Activated CD8-positive, alpha-beta T cell treated with anti-CD3 and anti-CD28 coated beads for 36 hours (primary cell): Measurements from ENCODE around the gene UBQLN4. TPM values are rescaled to one million over a fixed set of nuclear protein-coding genes. Genes with fewer than 3 reads are reported as not detected.

Experiments
- ATAC-seq: fragments of 200-7000 bp; cut with Tn5 transposase; one replicate; pipeline ENCODE4 v1.10.0; 2021; ENCODE audit warnings: mild to moderate bottlenecking, moderate library complexity
- CTCF ChIA-PET: fragments of 350-600 bp; sonication (Branson Sonifier 250); formaldehyde crosslinking; loops from one replicate; lab custom pipeline; 2021; ENCODE audit warnings: antibody characterized with exemption; lab: Charles Lee
- POLR2A ChIA-PET: fragments of 350-600 bp; sonication (Branson Sonifier 250); formaldehyde crosslinking; loops from one replicate; lab custom pipeline; 2021; ENCODE audit warnings: antibody characterized with exemption; lab: Charles Lee
- DNase-seq: peaks from one replicate; pipeline ENCODE4 v3.0.0-alpha.2; 2020
- H3K27ac Mint-ChIP-seq: one replicate; pipeline ENCODE4 v1.8.0; 2021; ENCODE audit warnings: mild to moderate bottlenecking, mixed read lengths
- H3K27me3 Mint-ChIP-seq: one replicate; pipeline ENCODE4 v1.8.0; 2021; ENCODE audit warnings: mixed read lengths
- H3K36me3 Mint-ChIP-seq: one replicate; pipeline ENCODE4 v1.8.0; 2021; ENCODE audit warnings: low read depth, mixed read lengths
- H3K4me1 Mint-ChIP-seq: one replicate; pipeline ENCODE4 v1.8.0; 2021; ENCODE audit warnings: low read depth, mixed read lengths
- H3K4me3 Mint-ChIP-seq: one replicate; pipeline ENCODE4 v1.8.0; 2021; ENCODE audit warnings: mild to moderate bottlenecking, moderate library complexity, mixed read lengths
- H3K9me3 Mint-ChIP-seq: one replicate; pipeline ENCODE4 v1.8.0; 2021; ENCODE audit warnings: mixed read lengths
- CTCF ChIP-seq: fragments of 200-600 bp; IDR thresholded peaks from one replicate; pipeline ENCODE4 v1.8.0; 2022; ENCODE audit warnings: antibody characterized with exemption, mild to moderate bottlenecking
- intact Hi-C: fragments of 100-400 bp; cut with micrococcal nuclease; formaldehyde crosslinking; loops from one replicate; pipeline ENCODE4 v1.10.0; 2022
- total RNA-seq, 2 experiments: library from RNA; stranded (reverse); gene quantifications; one replicate each; pipeline ENCODE4 v1.2.3, GENCODE V29; 2021

Gene UBQLN4
- total RNA-seq, 2 experiments from 2014 or later, result 36.9 to 39.8 TPM

- no peak for TF ChIP-seq CTCF
- Mint-ChIP-seq H3K4me1 (peaks cover 17% of the 10 kb centered on the region), H3K36me3 (peaks cover 45% of the 10 kb centered on the region), H3K27ac (peak overlapping the region; percentile 7), H3K4me3 (no peak overlapping the region), H3K9me3 (no peaks in the 10 kb centered on the region), H3K27me3 (no peaks in the 10 kb centered on the region)
- CTCF ChIA-PET, result no interaction called here
- no peak for DNase-seq
- POLR2A ChIA-PET, result interaction anchor here (1.2 to 3.7 kb wide), 2 partner anchors 10 to 14 kb away, joined by 3 to 17 read pairs; partner anchors contain the start of gene SSR2
- intact Hi-C loops, result no loop called here
- no peak for ATAC-seq
Measured at GRCh38 chr1:156009404-156009803, 44.2 kb downstream of the UBQLN4 start.

- H3K27ac Mint-ChIP-seq, result peak overlapping the region; percentile 48
- no peaks in the 10 kb centered on the region for H3K27me3 Mint-ChIP-seq
- peaks cover 31% of the 10 kb centered on the region for H3K36me3 Mint-ChIP-seq
- POLR2A ChIA-PET, result interaction anchor here (0.7 to 1.3 kb wide), 4 partner anchors 16 to 60 kb away, joined by 3 to 6 read pairs (median 4); no protein-coding TSS in a partner anchor
- H3K4me3 Mint-ChIP-seq, result no peak overlapping the region
- intact Hi-C loops, result no loop called here
- H3K4me1 Mint-ChIP-seq, result peaks cover 16% of the 10 kb centered on the region
- H3K9me3 Mint-ChIP-seq, result no peaks in the 10 kb centered on the region
- no peak for ATAC-seq
- CTCF ChIA-PET, result interaction anchor here (1.3 to 3.1 kb wide), 4 partner anchors 10 to 73 kb away, joined by 4 to 12 read pairs (median 6); partner anchors contain the start of gene KHDC4
- TF ChIP-seq CTCF, result no peak
- DNase-seq, result no peak
Measured at GRCh38 chr1:156006666-156007376, 46.8 kb downstream of the UBQLN4 start.

GRCh38 chr1:156004843-156005584 lies 48.6 kb downstream of the UBQLN4 start:
- Mint-ChIP-seq H3K27ac (peak overlapping the region; percentile 64), H3K4me3 (no peak overlapping the region), H3K27me3 (no peaks in the 10 kb centered on the region), H3K9me3 (no peaks in the 10 kb centered on the region), H3K4me1 (peaks cover 16% of the 10 kb centered on the region), H3K36me3 (peaks cover 17% of the 10 kb centered on the region)
- ATAC-seq (peak; percentile 85), DNase-seq (peak; percentile 48)
- CTCF ChIA-PET, result interaction anchor here (1.0 to 1.9 kb wide), 7 partner anchors 15 to 126 kb away, joined by 3 to 6 read pairs (median 4); no protein-coding TSS in a partner anchor
- POLR2A ChIA-PET, result interaction anchor here (0.6 to 1.0 kb wide), 3 partner anchors 10 to 62 kb away, joined by 3 read pairs; no protein-coding TSS in a partner anchor
- intact Hi-C loops, result no loop called here
- TF ChIP-seq CTCF, result no peak

GRCh38 chr1:156003923-156004188 lies 49.7 kb downstream of the UBQLN4 start:
- ChIA-PET POLR2A (interaction anchor here (1.3 to 1.5 kb wide), 2 partner anchors 36 to 70 kb away, joined by 3 read pairs; partner anchors contain the start of gene KHDC4), CTCF (interaction anchor here (0.6 to 1.9 kb wide), 5 partner anchors 15 to 83 kb away, joined by 3 to 6 read pairs (median 4); partner anchors contain the start of gene ARHGEF2)
- H3K36me3 Mint-ChIP-seq, result peaks cover 10% of the 10 kb centered on the region
- ATAC-seq (no peak), DNase-seq (no peak)
- intact Hi-C loops, result no loop called here
- H3K4me1 Mint-ChIP-seq, result peaks cover 16% of the 10 kb centered on the region
- H3K9me3 Mint-ChIP-seq, result no peaks in the 10 kb centered on the region
- no peak overlapping the region for H3K27ac Mint-ChIP-seq
- TF ChIP-seq CTCF, result no peak
- H3K4me3 Mint-ChIP-seq, result no peak overlapping the region
- no peaks in the 10 kb centered on the region for H3K27me3 Mint-ChIP-seq
